ENCODE data around the gene SLA2. TPM values are rescaled to one million over a fixed set of nuclear protein-coding genes. Genes with fewer than 3 reads are reported as not detected.

The SLA2 gene
- total and polyA plus RNA-seq, 8 donors = 0.87 to 1.8 (median 1.1) TPM

DNA sequence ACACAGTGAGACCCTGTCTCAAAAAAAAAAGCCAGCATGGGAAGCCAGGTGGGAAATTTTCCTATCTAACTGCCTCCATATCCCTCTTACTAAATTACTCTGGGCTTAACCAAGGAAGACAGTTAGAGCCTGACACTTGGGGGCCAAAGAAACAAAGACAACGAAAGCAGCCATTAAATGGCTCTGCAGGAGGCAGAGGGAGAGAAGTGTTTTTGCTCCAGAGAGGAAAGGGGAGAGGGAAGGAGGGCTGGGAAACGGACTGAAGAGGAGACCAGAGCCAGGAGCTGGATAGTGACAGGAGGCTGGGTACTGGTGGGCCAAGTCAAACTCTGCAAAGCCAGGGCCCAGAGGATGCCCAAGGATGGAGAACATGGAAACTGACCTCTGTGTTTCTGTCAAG lies 83.3 kb downstream of the SLA2 start:
- Histone ChIP-seq H3K4me3 (no peak overlapping the region), H3K9me3 (peaks cover 0 to 11% of the 10 kb centered on the region in 2 donors), H3K4me1 (no peaks in the 10 kb centered on the region), H3K27ac (no peak overlapping the region), H3K27me3 (no peaks in the 10 kb centered on the region), H3K36me3 (no peaks in the 10 kb centered on the region)
- TF ChIP-seq CTCF (IDR thresholded peaks at IDR 0.05) = no peak
- DNase-seq (no peak), ATAC-seq (no peak)
- intact Hi-C loops (cut with DNase I) = no loop called here

Other genes with a start within 250 kb of the SLA2 start
- 100 to 1,000 TPM; 319 to 344 TPM for gene MYL9, start 104.7 kb downstream of the SLA2 start, total RNA-seq
- gene MYL9, start 104.7 kb downstream of the SLA2 start, polyA plus RNA-seq (ENCODE audit: insufficient read length in 6 of 6) = 100 to 1,000 TPM; 198 to 348 (median 234) TPM
- gene TGIF2, start 72.6 kb downstream of the SLA2 start, total RNA-seq = 10 to 100 TPM; 11.2 to 11.5 TPM
- 10 to 100 TPM; 41.6 to 52.1 (median 43.7) TPM for gene TGIF2, start 72.6 kb downstream of the SLA2 start, polyA plus RNA-seq (ENCODE audit: insufficient read length in 6 of 6)
- 100 to 1,000 TPM in 1 of 2 donors, 10 to 100 TPM in 1; 99.0 to 167 TPM for gene RAB5IF, start 40.4 kb downstream of the SLA2 start, total RNA-seq
- gene RAB5IF, start 40.4 kb downstream of the SLA2 start, polyA plus RNA-seq (ENCODE audit: insufficient read length in 6 of 6) = 10 to 100 TPM; 42.2 to 51.4 (median 47.6) TPM
- 10 to 100 TPM; 28.6 to 37.9 TPM for gene NDRG3, start 99.9 kb upstream of the SLA2 start, total RNA-seq
- gene NDRG3, start 99.9 kb upstream of the SLA2 start, polyA plus RNA-seq (ENCODE audit: insufficient read length in 6 of 6) = 10 to 100 TPM; 30.9 to 41.2 (median 33.9) TPM
- gene DSN1, start 127.6 kb upstream of the SLA2 start, total RNA-seq = 10 to 100 TPM; 14.5 to 16.6 TPM
- 10 to 100 TPM; 15.4 to 24.7 (median 20.9) TPM for gene DSN1, start 127.6 kb upstream of the SLA2 start, polyA plus RNA-seq (ENCODE audit: insufficient read length in 6 of 6)
- gene TLDC2, start 229.9 kb upstream of the SLA2 start, total RNA-seq = under 1 TPM; 0.29 to 0.60 TPM
- gene TLDC2, start 229.9 kb upstream of the SLA2 start, polyA plus RNA-seq (ENCODE audit: insufficient read length in 6 of 6) = 1 to 10 TPM; 1.2 to 2.5 (median 1.7) TPM